Globus pallidus (tissue), 1 donor: ENCODE data around the gene ZNF18.

Source experiments
- DNase-seq: peaks from one replicate; pipeline ENCODE4 v3.0.0-alpha.2; 2015; ENCODE audit warnings: low spot score

Gene ZNF18, protein sequence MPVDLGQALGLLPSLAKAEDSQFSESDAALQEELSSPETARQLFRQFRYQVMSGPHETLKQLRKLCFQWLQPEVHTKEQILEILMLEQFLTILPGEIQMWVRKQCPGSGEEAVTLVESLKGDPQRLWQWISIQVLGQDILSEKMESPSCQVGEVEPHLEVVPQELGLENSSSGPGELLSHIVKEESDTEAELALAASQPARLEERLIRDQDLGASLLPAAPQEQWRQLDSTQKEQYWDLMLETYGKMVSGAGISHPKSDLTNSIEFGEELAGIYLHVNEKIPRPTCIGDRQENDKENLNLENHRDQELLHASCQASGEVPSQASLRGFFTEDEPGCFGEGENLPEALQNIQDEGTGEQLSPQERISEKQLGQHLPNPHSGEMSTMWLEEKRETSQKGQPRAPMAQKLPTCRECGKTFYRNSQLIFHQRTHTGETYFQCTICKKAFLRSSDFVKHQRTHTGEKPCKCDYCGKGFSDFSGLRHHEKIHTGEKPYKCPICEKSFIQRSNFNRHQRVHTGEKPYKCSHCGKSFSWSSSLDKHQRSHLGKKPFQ

DNA sequence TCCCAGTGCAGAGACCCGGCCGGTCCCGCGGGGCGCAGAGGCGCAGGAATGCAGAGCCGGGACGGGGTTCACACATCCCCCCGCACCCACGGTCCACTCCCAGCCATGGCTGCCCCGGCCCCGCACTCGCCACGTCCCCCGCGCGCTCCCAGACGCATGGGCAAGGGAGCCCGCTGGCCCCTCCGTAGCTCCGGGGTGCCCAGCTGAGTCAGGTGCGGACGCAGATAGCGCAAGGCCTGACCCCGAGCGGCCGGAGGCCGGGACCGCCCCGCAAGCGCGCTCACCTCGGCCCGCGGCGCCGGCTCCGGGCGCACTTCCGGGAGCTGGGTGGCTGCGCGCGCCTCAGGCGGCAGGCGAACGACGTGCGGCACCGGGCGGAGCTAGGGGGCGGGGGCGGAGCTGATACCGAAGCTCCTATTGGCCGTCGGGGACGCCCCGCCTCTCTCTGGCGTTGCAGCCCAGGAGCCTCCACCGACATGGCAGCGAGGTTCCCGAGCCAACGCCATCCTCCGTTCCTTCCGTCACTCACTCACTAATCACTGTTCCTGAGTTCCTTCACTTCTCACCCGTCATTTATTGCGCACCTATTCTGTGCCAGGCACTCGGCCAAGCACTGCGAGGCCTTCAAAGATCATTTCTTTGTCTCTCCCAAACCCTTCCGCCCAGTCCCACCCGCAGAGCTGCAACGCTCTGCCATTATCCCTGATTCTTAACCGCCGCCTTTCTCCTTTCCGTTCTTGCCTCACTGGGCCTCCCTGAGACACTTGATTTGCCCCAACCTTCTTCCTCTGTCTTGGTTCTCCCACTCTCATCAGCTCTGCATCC lies at the start of gene ZNF18:
TSS of gene ZNF18 (minus strand) at position 329 of the 825 bp plus-strand sequence. CDS start 4,646 bp downstream, outside the sequence.
- DNase-seq, result peak; percentile 94

GRCh38 chr17:12046786-12047185 lies 49.5 kb upstream of the ZNF18 start:
- no peak for DNase-seq

- no peak for DNase-seq
These were observed 46.4 kb upstream of the ZNF18 start for GRCh38 chr17:12043702-12044101.

- no peak for DNase-seq
These were observed 44.0 kb upstream of the ZNF18 start for GRCh38 chr17:12041312-12041711.

- DNase-seq, result no peak
These were observed 43.2 kb upstream of the ZNF18 start for GRCh38 chr17:12040478-12040877.

GRCh38 chr17:12037970-12038369 lies 40.7 kb upstream of the ZNF18 start:
- no peak for DNase-seq

DNA sequence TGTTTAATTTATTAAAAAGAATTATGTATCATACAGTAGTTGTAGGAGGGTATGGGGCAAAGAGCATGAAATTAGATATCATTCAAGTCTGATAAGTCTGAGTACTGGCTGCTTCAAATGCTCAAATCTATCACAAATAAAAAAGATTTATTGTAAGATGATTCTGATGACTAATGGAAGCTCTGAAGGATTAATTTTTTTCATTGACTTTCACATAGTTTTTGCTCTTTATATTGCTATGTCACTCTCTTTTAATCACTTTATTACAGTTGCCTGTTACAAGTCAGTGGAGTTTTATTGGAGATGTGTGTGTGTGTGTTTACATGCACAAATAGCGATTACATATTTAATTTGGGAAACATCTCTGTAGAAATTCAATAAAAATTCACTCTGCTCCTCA lies 38.4 kb upstream of the ZNF18 start:
- no peak for DNase-seq

DNA sequence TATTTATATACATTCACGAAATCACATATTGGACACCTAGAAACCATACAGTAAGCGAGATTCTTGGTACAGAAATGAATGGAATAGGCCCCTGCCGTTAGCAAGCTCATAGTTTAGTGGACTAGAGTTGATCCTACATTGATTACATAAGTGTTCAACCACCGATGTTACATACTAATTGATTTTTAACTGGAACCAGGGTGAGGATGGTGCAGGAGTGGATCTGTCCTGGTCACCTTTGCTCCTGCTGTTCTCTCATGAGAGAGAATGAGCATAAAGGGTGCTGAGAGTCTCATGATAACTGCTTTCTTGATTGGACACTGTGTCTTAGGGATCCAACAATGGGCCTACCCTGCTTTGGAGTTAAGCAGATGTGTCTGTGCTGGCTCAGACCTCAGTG lies 37.3 kb upstream of the ZNF18 start:
- DNase-seq, result no peak

GRCh38 chr17:12028611-12029010 lies 31.3 kb upstream of the ZNF18 start:
- no peak for DNase-seq

DNA sequence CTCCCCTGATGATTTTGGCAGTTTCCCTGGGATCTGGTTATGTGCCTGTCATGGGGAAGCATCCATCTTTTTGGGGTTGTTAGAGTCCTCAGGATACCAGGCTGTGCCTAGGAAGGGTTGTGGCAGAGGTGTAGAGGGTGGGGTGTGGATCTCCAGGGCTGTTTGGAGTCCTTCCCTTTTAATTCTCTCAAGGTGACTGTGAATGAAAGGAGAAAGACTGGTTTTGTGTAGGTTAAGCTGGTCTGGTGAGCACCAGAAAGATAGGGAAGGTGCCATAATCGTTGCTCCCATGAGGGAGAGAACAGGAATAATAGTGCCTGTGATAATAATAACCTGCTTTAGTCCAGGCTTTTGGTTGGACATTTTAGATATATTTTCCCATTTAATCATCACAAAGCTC lies 30.4 kb upstream of the ZNF18 start:
- no peak for DNase-seq

GRCh38 chr17:12024327-12024726 lies 27.1 kb upstream of the ZNF18 start:
- DNase-seq, result no peak

DNA sequence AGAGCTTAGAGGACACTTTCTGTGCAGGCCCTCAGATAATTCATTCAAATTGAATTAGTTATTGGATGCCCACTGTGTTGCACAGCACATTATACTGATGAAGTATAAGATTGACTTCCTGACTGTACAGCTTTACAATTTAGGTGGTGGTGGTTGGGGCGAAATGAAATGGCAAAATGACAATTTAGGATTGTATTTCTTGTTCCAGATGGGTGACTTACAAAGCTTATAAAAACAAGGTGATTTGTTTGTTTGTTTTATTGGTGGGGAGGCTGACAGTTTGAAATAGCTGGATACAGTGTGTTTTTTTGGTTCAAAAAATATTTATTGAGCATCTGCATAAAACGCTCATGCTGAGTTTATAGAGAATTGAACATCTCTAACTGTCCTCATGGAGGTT lies 25.0 kb upstream of the ZNF18 start:
- no peak for DNase-seq

- no peak for DNase-seq
These were observed 24.4 kb upstream of the ZNF18 start for GRCh38 chr17:12021623-12022140.

GRCh38 chr17:12020642-12021622 lies 23.7 kb upstream of the ZNF18 start, which contains the start of gene MAP2K4:
MAP2K4 (plus strand) TSS chr17:12020877; CDS start chr17:12020887, 10 bp downstream.
- peak; percentile 91 for DNase-seq

DNA sequence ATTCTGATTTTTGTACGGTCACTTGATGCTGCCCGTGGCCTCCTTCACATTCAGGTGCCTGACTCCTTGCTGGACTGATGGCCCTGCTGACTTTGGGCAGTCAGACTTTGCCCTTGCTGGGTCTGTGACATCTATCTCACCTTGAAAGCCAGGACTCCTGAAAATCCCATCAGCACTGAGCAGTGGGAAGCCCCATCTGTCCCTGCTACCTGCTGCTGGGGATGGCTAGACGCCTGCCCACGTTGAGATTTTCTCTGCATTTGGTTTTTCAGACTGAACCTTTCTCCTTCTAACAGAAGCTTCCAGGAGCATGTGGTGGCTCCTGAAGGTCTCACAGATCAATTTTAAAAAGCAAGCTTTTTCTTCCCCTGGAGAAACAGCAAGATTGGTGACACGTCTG lies 10.2 kb upstream of the ZNF18 start:
- DNase-seq, result no peak

GRCh38 chr17:11999696-12000095 lies 2.4 kb upstream of the ZNF18 start:
- no peak for DNase-seq

DNA sequence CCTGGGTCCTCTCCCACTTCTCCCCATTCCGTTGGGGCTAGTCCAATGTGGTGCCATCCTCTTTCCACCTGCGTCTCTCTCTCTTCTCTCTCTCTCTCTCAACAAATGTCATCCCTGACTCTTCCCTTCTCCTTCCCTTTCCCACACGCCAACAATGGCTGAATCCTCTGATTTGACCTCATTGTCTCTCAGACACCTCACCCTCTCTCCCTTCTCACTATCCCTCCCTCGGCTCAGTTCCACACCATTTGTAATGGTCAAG lies 628 bp upstream of the ZNF18 start:
- DNase-seq, result no peak

GRCh38 chr17:11996722-11997146 lies 541 bp downstream of the ZNF18 start:
- peak; percentile 50 for DNase-seq

DNA sequence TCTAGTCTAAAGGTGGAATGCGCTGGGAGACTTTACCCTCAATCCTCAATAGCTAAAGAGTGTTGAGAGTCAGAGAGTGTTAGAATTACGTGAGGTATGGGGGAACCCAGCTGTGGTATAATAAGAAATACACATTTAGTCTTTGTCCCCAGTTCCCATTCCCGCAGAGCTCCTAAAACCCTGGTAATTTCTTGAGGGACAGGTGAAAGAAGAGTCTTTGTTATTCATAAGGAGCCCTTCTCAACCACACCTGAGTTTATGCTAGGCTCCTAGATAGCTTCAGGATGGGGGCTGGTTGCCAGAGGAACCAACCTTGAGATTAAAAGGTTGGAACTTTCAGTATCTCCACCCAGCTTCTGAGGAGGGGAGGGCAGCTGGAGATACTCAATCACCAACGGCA lies 5.8 kb downstream of the ZNF18 start:
- no peak for DNase-seq

DNA sequence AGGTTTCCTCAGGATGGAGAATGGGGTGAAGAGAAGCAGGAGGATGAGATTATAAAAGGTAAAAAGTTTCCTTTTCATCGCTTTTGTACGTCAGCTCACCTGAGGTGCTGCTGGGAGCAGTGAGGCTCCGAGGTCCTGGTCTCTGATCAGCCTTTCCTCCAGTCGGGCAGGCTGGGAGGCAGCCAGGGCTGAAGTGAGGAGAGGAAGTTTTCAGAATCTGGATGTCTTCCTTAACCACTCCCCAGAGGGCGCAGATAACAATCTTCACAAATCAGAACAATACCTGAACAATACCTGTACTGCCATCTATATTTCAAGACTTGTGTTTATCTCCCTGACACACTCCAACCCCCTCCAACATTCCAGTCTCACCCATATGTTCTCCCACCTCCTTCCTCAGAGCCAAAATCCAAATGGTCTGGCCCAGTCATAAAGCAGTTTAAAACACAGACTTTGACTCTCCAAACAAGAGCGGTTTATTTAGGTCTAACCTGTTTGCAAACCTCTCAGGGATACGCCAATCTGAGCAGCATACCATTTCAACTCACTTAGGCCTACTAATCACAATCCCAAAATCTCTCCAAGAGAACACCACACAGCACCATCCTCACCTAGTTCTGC lies 6.8 kb downstream of the ZNF18 start:
- DNase-seq, result no peak

- DNase-seq, result peak; percentile 42
These were observed 10.3 kb downstream of the ZNF18 start for GRCh38 chr17:11986942-11987329.
